Measurements from ENCODE around the gene TASP1. TPM values are rescaled to one million over a fixed set of nuclear protein-coding genes. Genes with fewer than 3 reads are reported as not detected.

TASP1 gene
- total and polyA plus RNA-seq, 7 donors: 4.8 to 13.0 (median 8.3) TPM

DNA sequence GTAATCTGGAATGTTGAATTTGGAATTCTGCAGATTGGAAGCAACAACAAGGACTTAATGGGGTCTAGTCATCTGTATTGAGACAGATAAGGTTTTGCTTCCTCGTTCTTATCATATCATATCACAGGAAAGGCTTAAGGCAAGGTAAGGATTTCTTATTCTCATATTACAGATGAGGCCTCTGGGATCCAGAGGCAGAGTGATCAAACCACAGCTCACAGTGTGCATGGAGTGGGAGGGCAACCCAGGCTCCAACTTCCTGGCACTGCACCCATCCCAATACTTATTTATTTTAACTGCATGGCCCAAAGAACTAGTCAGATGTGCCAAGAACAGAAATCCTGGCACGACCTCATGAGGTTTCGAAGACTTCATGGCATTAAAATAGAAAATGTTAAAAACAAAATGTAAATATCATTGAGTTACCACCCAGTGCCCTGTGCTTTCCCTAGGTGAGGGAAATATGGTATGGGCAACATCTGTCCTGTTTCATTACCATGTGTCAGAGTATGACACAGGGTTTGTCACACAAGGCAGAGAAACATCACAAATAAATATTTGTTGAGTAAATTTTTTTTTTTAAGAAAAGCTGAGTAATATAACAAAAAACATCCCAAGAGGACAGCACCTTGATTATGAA, 225.8 kb downstream of the TASP1 start:
- H3K27ac ChIP-seq: peak overlapping the region in 2 of 4 donors; percentile 57 to 65
- H3K4me1 ChIP-seq: peaks cover 0 to 53% (median 38%) of the 10 kb centered on the region in 4 donors
- DNase-seq: no peak
- H3K9me3 ChIP-seq: no peaks in the 10 kb centered on the region
- H3K36me3 ChIP-seq: no peaks in the 10 kb centered on the region
- no peak overlapping the region for H3K4me3 ChIP-seq
- 90 to 93% methylated on average over 3 of the region's 3 CpGs for WGBS, 2 donors
- intact Hi-C loops (cut with DNase I): loop anchor here (5.0 kb wide), 1 partner anchor 76 kb away; no protein-coding TSS in a partner anchor
- H3K27me3 ChIP-seq: no peaks in the 10 kb centered on the region
- TF ChIP-seq POLR2A (IDR thresholded peaks at IDR 0.05) (no peak), EP300 (IDR thresholded peaks at IDR 0.05) (no peak), POLR2AphosphoS5 (IDR thresholded peaks at IDR 0.05) (no peak)
- TF ChIP-seq, protein P1, sequence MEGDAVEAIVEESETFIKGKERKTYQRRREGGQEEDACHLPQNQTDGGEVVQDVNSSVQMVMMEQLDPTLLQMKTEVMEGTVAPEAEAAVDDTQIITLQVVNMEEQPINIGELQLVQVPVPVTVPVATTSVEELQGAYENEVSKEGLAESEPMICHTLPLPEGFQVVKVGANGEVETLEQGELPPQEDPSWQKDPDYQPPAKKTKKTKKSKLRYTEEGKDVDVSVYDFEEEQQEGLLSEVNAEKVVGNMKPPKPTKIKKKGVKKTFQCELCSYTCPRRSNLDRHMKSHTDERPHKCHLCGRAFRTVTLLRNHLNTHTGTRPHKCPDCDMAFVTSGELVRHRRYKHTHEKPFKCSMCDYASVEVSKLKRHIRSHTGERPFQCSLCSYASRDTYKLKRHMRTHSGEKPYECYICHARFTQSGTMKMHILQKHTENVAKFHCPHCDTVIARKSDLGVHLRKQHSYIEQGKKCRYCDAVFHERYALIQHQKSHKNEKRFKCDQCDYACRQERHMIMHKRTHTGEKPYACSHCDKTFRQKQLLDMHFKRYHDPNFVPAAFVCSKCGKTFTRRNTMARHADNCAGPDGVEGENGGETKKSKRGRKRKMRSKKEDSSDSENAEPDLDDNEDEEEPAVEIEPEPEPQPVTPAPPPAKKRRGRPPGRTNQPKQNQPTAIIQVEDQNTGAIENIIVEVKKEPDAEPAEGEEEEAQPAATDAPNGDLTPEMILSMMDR (IDR thresholded peaks at IDR 0.05): no peak

DNA sequence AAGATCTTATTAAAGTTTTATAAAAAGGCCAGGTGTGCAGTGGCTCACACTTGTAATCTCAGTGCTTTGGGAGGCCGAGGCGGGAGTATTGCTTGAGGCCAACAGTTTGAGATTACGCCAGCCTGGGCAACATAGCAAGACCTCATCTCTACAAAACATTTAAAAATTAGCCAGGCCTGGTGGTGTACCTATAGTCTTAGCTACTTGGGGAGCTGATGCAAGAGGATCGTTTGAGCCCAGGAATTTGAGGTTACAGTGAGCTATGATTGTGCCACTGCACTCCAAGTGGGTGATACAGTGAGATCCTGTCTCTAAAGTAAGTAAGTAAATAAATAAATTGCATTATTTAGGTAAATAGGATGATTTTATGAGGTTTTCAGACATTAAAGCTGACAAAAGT, 234.4 kb downstream of the TASP1 start:
- WGBS, 2 donors: 83 to 95% methylated on average over 4 of the region's 4 CpGs
- Histone ChIP-seq H3K27me3 (no peaks in the 10 kb centered on the region), H3K36me3 (no peaks in the 10 kb centered on the region), H3K27ac (no peak overlapping the region), H3K9me3 (no peaks in the 10 kb centered on the region), H3K4me3 (no peak overlapping the region), H3K4me1 (peaks cover 0 to 25% (median 0%) of the 10 kb centered on the region in 4 donors)
- intact Hi-C loops (cut with DNase I): no loop called here
- TF ChIP-seq POLR2AphosphoS5 (IDR thresholded peaks at IDR 0.05) (no peak), POLR2A (IDR thresholded peaks at IDR 0.05) (no peak)
- DNase-seq: no peak

DNA sequence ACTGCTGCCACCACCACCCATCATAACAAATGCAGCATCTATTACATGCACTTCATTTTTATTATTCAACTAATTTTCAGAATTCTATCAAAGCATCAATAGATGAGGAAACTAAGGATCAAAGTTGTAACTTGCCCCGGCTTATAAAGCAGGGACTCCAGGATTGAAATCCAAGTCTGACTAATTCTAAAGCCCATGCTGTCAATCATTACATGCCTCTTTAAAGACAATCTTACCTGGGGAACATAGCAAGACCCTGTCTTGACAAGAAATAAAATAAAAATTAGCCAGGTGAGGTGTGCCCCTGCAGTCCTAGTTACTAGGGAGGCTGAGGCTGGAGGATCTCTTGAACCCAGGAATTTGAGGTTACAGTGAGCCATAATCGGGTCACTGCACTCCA, 235.3 kb downstream of the TASP1 start:
- Histone ChIP-seq H3K9me3 (no peaks in the 10 kb centered on the region), H3K4me3 (no peak overlapping the region), H3K27me3 (no peaks in the 10 kb centered on the region), H3K27ac (no peak overlapping the region), H3K4me1 (peaks cover 0 to 25% (median under 1%) of the 10 kb centered on the region in 4 donors), H3K36me3 (no peaks in the 10 kb centered on the region)
- TF ChIP-seq POLR2AphosphoS5 (IDR thresholded peaks at IDR 0.05): no peak
- TF ChIP-seq, protein P1 (IDR thresholded peaks at IDR 0.05): no peak
- TF ChIP-seq EP300 (IDR thresholded peaks at IDR 0.05): no peak
- no peak for TF ChIP-seq POLR2A (IDR thresholded peaks at IDR 0.05)
- 48 to 74% methylated on average over 2 of the region's 2 CpGs for WGBS, 2 donors
- DNase-seq: no peak
- intact Hi-C loops (cut with DNase I): no loop called here

DNA sequence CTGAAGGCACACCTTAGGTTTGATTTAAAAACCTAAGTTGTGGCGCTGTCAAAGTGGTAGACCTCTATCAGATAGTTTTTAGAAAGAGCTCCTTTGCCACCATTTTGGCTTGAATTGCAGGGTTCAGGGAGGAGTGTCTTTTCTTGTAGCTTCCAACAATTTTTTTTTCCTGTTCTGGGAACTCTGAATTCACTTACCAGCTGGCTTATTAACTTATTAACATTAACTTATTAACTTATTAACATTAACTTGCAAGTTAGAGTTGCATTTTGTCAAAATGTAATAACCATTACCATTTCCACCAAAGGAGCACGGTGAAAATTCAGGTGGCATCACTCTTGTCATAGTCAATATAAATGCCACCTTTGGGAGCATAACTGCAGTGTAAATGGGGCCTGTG, 235.7 kb downstream of the TASP1 start:
- no peak overlapping the region for H3K4me3 ChIP-seq
- 94 to 99% methylated on average over 2 of the region's 2 CpGs for WGBS, 2 donors
- no peaks in the 10 kb centered on the region for H3K36me3 ChIP-seq
- no peaks in the 10 kb centered on the region for H3K9me3 ChIP-seq
- no peak overlapping the region for H3K27ac ChIP-seq
- H3K27me3 ChIP-seq: no peaks in the 10 kb centered on the region
- H3K4me1 ChIP-seq: peaks cover 0 to 30% (median 5%) of the 10 kb centered on the region in 4 donors
- DNase-seq: no peak
- TF ChIP-seq POLR2A (IDR thresholded peaks at IDR 0.05) (no peak), EP300 (IDR thresholded peaks at IDR 0.05) (no peak), POLR2AphosphoS5 (IDR thresholded peaks at IDR 0.05) (no peak)
- TF ChIP-seq, protein P1 (IDR thresholded peaks at IDR 0.05): no peak
- intact Hi-C loops (cut with DNase I): no loop called here

DNA sequence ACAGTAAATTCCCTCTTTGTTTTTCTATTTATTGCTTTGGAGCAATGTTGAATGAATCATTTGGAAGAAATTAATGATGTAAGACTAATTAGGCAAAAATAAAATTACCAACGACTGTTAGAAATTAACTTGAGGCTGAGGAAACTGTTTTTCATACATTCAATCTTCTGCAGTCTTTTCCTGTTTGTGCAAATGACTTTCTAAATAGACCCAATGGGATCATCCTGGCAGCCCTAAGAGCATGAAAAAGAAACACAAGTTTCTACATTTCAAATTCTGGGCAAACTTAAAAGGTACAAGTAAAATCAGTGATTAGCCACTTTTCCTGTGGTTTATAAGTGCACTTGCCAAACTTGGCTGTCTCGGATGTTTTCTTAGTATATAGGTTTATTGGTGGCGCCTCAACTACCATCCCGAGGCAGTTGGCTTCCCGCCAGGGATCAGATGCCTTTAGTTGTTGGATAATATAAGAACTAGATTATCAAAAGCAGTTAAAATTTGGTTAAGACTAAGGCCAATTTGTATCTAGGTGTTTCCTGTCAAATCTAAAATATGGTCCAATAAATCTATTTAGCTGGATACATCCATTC, 236.5 kb downstream of the TASP1 start:
- TF ChIP-seq, protein P1 (IDR thresholded peaks at IDR 0.05): no peak
- TF ChIP-seq EP300 (IDR thresholded peaks at IDR 0.05) (no peak), POLR2AphosphoS5 (IDR thresholded peaks at IDR 0.05) (no peak), POLR2A (IDR thresholded peaks at IDR 0.05) (no peak)
- intact Hi-C loops (cut with DNase I): no loop called here
- H3K27ac ChIP-seq: no peak overlapping the region

More for the DNA sequence above, 236.5 kb downstream of the TASP1 start:
- WGBS, 2 donors: 26 to 70% methylated on average over 5 of the region's 5 CpGs
- Histone ChIP-seq H3K36me3 (no peaks in the 10 kb centered on the region), H3K27me3 (no peaks in the 10 kb centered on the region), H3K4me3 (no peak overlapping the region), H3K4me1 (peaks cover 0 to 37% (median 9%) of the 10 kb centered on the region in 4 donors), H3K9me3 (no peaks in the 10 kb centered on the region)
- no peak for DNase-seq
